HFF-Myc (cell line): ENCODE results near the gene MSANTD2.

ENCODE experiments used
- DNase-seq: peaks from one replicate; pipeline ENCODE4 v3.0.0-alpha.2; 2011; ENCODE audit warnings: low read depth; ENCODE audit errors: extremely low read depth
- H3K4me3 ChIP-seq: replicated peaks from 2 replicates; pipeline ENCODE4 v1.5.1; 2011; ENCODE audit warnings: low read depth, mild to moderate bottlenecking, control low read depth, low read length
- TF ChIP-seq, protein P1 (sequence below): IDR thresholded peaks from 2 replicates; pipeline ENCODE4 v1.5.1; 2012; ENCODE audit warnings: mild to moderate bottlenecking, low read depth, low read length, control low read depth; ENCODE audit errors: missing control alignments

The MSANTD2 gene

DNA sequence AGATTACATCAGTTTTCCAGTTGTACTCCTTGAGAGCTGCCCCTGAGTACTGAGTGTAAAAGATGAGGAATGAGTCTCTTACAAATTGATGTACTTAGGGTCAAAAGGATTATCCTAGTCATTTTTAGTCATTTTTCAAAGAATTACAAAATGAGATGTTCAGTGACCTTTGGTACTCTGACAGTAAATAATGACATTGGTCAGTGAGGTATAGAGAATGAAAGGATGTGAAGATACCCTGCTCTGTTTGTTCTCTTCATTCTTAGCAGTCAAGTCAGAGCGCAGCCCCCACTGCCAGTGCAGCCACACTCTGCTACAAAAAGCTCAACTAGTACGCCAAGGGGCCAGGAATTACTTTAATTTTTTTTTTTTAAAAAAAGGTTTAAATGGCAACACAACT lies 34.0 kb downstream of the MSANTD2 start:
- DNase-seq = no peak
- H3K4me3 ChIP-seq = no peak overlapping the region
- TF ChIP-seq, protein P1, sequence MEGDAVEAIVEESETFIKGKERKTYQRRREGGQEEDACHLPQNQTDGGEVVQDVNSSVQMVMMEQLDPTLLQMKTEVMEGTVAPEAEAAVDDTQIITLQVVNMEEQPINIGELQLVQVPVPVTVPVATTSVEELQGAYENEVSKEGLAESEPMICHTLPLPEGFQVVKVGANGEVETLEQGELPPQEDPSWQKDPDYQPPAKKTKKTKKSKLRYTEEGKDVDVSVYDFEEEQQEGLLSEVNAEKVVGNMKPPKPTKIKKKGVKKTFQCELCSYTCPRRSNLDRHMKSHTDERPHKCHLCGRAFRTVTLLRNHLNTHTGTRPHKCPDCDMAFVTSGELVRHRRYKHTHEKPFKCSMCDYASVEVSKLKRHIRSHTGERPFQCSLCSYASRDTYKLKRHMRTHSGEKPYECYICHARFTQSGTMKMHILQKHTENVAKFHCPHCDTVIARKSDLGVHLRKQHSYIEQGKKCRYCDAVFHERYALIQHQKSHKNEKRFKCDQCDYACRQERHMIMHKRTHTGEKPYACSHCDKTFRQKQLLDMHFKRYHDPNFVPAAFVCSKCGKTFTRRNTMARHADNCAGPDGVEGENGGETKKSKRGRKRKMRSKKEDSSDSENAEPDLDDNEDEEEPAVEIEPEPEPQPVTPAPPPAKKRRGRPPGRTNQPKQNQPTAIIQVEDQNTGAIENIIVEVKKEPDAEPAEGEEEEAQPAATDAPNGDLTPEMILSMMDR = no peak

DNA sequence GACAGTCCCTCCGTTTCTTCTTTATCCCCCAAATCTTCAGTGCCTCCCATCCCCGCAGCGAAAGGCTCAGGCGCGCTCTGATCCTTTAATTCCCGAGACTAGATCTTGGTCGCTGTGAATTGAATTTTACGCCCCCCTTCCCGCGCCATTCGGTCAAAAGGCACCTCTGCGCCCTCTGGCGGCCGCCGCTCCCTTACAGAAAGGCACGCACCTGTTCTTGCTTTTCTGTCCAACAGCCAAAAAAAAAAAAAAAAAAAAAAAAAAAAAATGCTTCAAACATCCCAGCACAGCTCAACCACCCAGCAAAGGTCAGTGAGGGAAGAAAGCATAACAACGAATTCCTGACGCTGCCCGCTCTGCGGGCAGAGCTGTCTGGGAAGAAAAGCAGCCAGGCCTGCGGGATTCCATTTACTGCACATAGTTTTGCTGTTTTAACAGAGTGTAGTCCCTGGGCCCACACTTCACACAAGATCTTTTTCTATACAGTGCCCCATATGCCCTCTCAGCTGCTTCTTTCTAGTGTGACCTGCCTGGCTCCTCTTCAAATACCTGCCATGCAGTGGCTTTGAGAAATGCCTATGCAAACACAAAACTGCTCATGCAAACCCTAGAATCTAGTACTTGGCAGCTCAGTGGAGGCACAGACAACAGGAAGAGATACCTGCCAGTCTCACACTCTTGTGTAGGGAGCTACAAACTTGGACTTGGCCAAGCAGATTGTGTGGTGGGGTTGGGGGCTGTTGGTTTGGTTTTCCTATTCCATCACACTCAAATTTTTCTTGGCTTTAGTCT lies 36.9 kb downstream of the MSANTD2 start:
- TF ChIP-seq, protein P1 = peak; percentile 83
- DNase-seq = peak; percentile 26
- H3K4me3 ChIP-seq = peak overlapping the region; percentile 35

GRCh38 chr11:124762624-124763155 lies 37.5 kb downstream of the MSANTD2 start:
- peak overlapping the region; percentile 35 for H3K4me3 ChIP-seq
- DNase-seq = no peak
- TF ChIP-seq, protein P1 = no peak

- TF ChIP-seq, protein P1 = no peak
- H3K4me3 ChIP-seq = peak within 1 kb of the TSS; percentile 35
- no peak for DNase-seq
Observed at GRCh38 chr11:124762105-124762623, 38.0 kb downstream of the MSANTD2 start, which contains the start of gene ESAM. ESAM (minus strand) TSS chr11:124762290; CDS start chr11:124762154, 136 bp downstream.

GRCh38 chr11:124761301-124762104 lies 38.7 kb downstream of the MSANTD2 start:
- TF ChIP-seq, protein P1 = no peak
- H3K4me3 ChIP-seq = no peak overlapping the region
- no peak for DNase-seq

DNA sequence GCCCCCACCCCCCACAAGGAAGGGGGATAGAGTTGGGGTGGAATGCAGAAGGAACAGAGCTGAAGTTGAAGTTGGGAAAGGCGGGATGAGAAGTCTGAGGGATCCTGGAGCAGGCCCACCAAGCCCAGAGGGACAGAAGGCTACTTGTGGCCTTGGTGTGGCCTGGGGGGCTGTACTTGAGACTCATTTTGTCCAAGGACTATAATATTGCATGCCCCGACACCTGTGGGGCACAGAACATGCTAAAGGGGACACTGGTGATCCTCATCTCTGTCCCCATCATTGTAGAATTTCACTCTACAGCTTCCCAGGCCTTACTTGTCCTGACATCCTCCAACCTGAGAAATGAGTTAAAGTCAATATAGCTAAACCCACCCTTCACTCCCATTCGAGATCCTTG lies 39.4 kb downstream of the MSANTD2 start:
- TF ChIP-seq, protein P1 = no peak
- H3K4me3 ChIP-seq = no peak overlapping the region
- DNase-seq = no peak
